Measurements from ENCODE around the gene MON1A. TPM values are rescaled to one million over a fixed set of nuclear protein-coding genes. Genes with fewer than 3 reads are reported as not detected.

The MON1A gene
- polyA plus RNA-seq, 3 donors: 5.1 to 10.2 (median 9.7) TPM

DNA sequence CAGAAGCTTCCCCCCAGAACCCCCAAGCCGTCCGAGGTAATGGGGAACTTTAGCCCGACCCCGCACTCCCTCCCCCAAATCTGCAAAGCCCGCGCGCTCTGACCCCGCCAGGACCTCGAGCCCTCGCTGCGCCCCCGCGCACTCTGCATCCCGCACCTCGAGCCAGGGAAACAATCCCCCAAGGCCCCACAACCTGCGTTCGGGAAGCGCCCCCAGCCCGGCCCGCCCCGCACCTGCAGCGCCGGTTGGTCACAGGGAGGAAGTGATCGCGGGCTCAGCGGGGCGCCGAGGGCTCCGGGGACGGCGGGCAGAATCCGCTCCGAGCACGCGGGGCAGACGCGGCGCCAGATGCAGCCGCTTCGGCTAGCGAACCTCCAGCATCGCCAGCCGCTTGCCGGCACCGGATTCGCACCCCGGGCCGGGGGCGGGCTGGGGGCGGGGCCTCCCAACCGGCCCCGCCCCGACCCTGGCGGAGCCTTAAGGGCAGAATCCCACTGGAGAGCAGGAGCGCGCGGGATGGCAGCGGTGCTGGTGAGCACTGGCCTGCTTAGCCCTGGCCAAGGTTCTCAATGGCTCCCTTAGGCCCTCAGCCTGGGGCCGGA lies 60.0 kb downstream of the MON1A start, which contains the start of gene CAMKV:
Gene CAMKV (minus strand): TSS at position 382 of the 602 bp plus-strand sequence. CDS start 7,518 bp downstream, outside the sequence.
- no peak within 1 kb of the TSS for H3K27ac ChIP-seq (ENCODE audit: low read depth, low read length)
- 2 to 3% (median 2%) methylated on average over 43 to 59 of the region's 59 CpGs for WGBS, 3 donors

DNA sequence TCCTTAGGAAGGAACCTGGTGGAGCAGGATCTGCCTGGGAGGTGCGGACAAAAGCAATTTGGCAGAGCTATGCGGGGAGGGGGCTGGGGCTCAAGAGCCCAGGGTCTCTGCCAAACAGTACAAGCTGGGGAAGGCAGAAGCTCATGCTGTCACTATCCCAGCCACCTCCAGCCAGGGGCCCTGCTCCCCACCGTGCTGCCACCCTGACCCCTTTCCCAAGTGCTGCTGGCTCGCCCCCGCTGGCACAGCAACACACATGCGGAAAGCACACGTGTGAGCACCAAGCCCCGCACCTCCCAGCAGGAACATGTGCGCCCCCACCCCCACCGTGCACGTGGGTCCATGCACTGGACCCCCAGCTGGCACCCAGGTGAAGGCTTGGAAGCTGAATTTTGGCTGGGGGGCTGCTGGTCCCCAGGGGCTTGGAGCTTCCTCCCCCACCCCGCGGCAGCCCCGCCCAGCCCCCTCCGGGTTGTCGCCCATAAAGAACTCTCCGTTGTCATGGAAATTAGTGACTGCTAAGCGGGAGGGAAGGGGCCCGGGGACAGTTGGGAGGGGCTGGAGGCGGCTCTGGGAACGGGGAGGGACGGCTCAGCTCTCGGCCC lies 60.6 kb downstream of the MON1A start:
- no peak overlapping the region for H3K27ac ChIP-seq (ENCODE audit: low read depth, low read length)
- WGBS, 3 donors: 3% methylated on average over 23 of the region's 23 CpGs

DNA sequence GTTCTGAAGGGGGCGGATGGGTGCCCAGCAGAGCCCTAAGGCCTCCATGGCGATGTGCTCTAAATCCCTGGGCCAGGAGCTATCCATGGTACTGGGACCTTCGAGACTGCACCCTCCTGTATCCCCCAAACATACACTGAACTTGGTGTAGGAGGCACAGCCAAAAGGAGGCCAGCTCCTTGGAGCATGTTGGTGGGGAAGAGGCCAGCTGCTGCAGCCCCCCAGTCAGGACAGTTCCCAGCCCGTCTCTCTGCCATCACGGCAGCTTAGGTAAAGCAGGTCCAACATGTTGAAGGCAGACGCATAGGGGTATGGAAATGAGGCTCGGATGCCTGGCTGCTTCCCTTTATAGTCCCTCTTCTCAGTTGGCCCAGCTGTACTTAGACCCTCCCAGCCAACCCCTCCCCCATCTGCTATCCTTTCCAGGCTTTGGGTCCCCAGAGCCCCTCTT lies 61.7 kb downstream of the MON1A start:
- 16 to 25% (median 19%) methylated on average over 7 of the region's 7 CpGs for WGBS, 3 donors

DNA sequence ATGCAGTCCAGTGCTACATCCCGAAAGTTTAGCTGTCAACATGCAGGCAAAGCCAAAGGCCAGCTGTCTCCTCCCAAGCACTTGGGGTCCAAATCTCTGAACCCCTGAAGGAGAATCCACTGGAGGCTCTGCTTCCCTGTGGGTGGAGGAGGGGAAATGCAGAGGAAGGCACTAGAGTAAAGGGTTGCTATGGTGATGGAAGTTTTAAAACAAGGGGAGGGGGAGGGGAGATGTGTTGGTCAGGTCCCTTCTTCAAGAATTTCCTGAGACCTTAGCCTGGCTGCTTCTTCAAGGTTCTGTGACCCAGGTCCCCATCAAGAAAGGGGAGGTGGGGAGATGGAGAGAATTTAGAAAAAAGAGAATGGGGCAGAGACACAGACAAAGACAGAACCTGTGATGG lies 62.2 kb downstream of the MON1A start:
- WGBS, 3 donors: 92 to 96% (median 93%) methylated on average over 1 of the region's 1 CpG
- H3K27ac ChIP-seq (ENCODE audit: low read depth, low read length): no peak overlapping the region

More for the DNA sequence above, 61.7 kb downstream of the MON1A start:
- no peak overlapping the region for H3K27ac ChIP-seq (ENCODE audit: low read depth, low read length)

DNA sequence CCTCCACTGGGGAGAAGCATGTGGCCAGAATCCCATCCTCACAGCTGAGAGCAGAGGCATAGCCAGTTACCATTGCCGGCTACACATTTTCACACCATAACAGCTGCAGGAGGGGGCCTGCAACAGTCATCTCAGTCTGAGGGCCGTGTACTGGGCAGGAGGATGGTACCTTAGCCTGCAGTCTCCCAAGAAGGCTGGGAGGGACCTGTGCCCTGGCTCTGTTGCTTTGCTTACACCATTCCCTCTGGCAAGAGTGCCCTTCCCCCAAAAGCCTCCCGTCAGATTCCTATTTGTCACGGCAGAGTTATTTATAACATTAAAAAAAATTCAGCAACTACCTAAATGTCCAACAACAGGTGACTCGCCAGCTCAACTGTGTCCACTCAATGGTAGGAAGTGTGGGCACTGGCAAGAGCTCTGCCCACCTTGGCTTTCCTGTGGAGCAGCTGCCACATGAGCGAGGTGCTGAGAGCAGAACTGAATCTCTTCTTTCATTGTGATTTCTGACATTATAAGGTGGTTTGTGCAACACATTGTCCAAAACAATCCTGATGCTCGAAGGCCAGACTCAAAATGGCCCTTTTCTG lies 64.3 kb downstream of the MON1A start:
- H3K27ac ChIP-seq (ENCODE audit: low read depth, low read length): no peak overlapping the region
- WGBS, 3 donors: 54 to 60% (median 55%) methylated on average over 7 of the region's 7 CpGs

DNA sequence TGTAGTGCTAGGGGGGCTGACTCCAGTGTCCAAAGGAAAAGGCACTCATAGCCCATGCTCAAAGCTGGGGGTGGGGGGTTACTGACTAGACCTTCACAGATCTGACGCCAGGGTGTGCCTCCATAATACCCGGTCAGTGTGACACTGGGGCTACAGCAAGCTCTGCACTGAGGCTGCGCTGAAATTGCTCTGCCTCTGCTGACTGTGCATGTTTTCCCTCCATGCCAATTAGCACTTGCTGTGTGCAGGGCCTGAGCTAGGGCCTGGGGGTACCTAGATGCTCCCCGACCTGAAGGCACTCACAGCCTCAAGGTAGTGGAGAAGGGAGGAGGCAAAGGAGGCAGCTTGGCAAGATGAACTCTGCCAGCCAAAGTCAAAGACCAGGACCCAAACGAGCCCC lies 65.1 kb downstream of the MON1A start:
- no peak overlapping the region for H3K27ac ChIP-seq (ENCODE audit: low read depth, low read length)
- 60 to 61% (median 60%) methylated on average over 5 of the region's 5 CpGs for WGBS, 3 donors

DNA sequence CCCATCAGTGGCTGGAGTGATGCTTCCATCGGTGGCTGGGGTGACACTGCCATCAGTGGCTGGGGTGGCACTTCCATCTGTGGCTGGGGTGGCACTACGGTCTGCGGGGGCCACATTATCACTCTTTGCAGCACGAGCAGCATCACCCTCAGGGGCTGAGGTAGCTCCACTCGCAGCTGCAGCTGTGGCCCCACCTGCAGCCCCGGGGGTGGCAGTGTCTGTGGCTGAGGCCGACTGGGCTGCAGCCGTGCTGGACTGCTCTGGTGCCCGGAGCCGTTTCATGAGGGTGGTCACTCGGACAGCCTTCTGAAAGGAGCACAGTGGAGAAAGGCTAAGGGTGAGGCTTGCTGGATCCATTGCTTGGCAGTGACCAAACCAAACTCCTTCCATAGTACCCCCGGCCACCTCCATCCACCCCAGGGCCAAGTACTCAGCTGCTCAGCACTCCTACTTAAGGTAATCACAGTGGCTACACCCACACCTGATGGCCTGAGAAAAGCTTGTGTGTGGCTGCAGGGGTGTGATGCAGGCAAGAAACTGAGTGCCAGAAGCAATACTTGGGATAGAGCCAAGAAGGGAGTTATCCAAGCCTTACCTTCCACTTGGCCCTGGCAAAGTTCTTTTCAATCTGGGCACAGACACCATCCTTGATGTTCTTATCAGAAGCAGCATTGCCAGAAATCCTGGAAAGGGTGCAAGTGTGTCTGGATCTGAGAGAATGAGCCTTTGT lies 69.9 kb downstream of the MON1A start:
- no peak overlapping the region for H3K27ac ChIP-seq (ENCODE audit: low read depth, low read length)
- 78 to 94% (median 87%) methylated on average over 12 of the region's 12 CpGs for WGBS, 3 donors

Other genes starting within 250 kb of the MON1A start
- gene MST1, start 240.3 kb downstream of the MON1A start, polyA plus RNA-seq: 10 to 100 TPM; 14.3 to 22.2 (median 19.1) TPM
- 10 to 100 TPM; 12.3 to 20.9 (median 13.6) TPM for gene RNF123, start 240.3 kb downstream of the MON1A start, polyA plus RNA-seq
- gene AMIGO3, start 210.1 kb downstream of the MON1A start, polyA plus RNA-seq: under 1 TPM in 2 of 3 donors, not detected in 1; 0.87 to 0.88 TPM
- gene GMPPB, start 205.9 kb downstream of the MON1A start, polyA plus RNA-seq: 10 to 100 TPM; 18.1 to 34.0 (median 20.5) TPM
- 10 to 100 TPM; 11.7 to 16.3 (median 15.7) TPM for gene IP6K1, start 143.3 kb downstream of the MON1A start, polyA plus RNA-seq
- not detected for gene CDHR4, start 129.9 kb downstream of the MON1A start, polyA plus RNA-seq
- gene INKA1, start 126.5 kb downstream of the MON1A start, polyA plus RNA-seq: 1 to 10 TPM; 1.4 to 4.2 (median 1.6) TPM
- gene UBA7, start 115.9 kb downstream of the MON1A start, polyA plus RNA-seq: 10 to 100 TPM; 25.7 to 47.6 (median 31.2) TPM
- gene TRAIP, start 73.2 kb downstream of the MON1A start, polyA plus RNA-seq: 1 to 10 TPM in 1 of 3 donors, under 1 TPM in 2; 0.64 to 1.0 (median 0.84) TPM
- under 1 TPM in 1 of 3 donors, not detected in 2; 0.07 TPM for gene CAMKV, start 59.9 kb downstream of the MON1A start, polyA plus RNA-seq
- 1 to 10 TPM; 2.5 to 7.7 (median 6.7) TPM for gene MST1R, start 25.9 kb downstream of the MON1A start, polyA plus RNA-seq
- gene RBM6, start 10.3 kb upstream of the MON1A start, polyA plus RNA-seq: 100 to 1,000 TPM in 1 of 3 donors, 10 to 100 TPM in 2; 39.5 to 161 (median 54.7) TPM
- 10 to 100 TPM; 54.6 to 76.0 (median 60.2) TPM for gene RBM5, start 159.1 kb upstream of the MON1A start, polyA plus RNA-seq
- gene SEMA3F, start 225.5 kb upstream of the MON1A start, polyA plus RNA-seq: 10 to 100 TPM in 2 of 3 donors, 1 to 10 TPM in 1; 5.5 to 35.5 (median 23.8) TPM